ENCODE data around the gene RPL31. TPM values are rescaled to one million over a fixed set of nuclear protein-coding genes. Genes with fewer than 3 reads are reported as not detected.
A peak's percentile ranks its signal among the peaks of the same experiment; 100 is the strongest.

The RPL31 gene
- total RNA-seq, 1 experiment from 2014 or later = 1,893 TPM

GRCh38 chr2:101037161-101037755, 35.2 kb downstream of the RPL31 start:
- Histone ChIP-seq H3K4me2 (ENCODE audit: insufficient read depth, insufficient read length, low read length) (no peak overlapping the region), H3K4me1 (ENCODE audit: insufficient read depth, low read length) (no peaks in the 10 kb centered on the region), H3K27ac (ENCODE audit: insufficient read length, low read depth, low read length) (no peak overlapping the region), H3K9me3 (ENCODE audit: control insufficient read depth, low read depth, low read length) (no peaks in the 10 kb centered on the region), H2BK5ac (ENCODE audit: insufficient read length, low read length) (no peak overlapping the region), H3K27me3 (ENCODE audit: insufficient read depth, low read length) (no peaks in the 10 kb centered on the region), H4K8ac (replicated peaks; ENCODE audit: insufficient read length, low read depth, low read length) (no peak overlapping the region), H3K23me2 (ENCODE audit: insufficient read length, low read depth, low read length, poor library complexity, severe bottlenecking) (no peaks in the 10 kb centered on the region), H3K23ac (ENCODE audit: insufficient read length, low read depth, low read length) (no peak overlapping the region), H4K5ac (ENCODE audit: insufficient read length, low read depth, low read length) (no peak overlapping the region), H3K9ac (ENCODE audit: extremely low read depth, insufficient read length, low read length) (no peak overlapping the region), H3K79me1 (ENCODE audit: insufficient read depth, low read depth, low read length, poor library complexity, severe bottlenecking) (no peaks in the 10 kb centered on the region), H2AFZ (ENCODE audit: low read length) (no peak overlapping the region), H2AK5ac (ENCODE audit: insufficient read length, low read length) (no peak overlapping the region), H2BK15ac (ENCODE audit: low read depth, low read length) (no peak overlapping the region), H3K56ac (ENCODE audit: insufficient read length, low read depth, low read length) (no peak overlapping the region), H3K14ac (ENCODE audit: insufficient read depth, low read length) (no peak overlapping the region), H2BK120ac (ENCODE audit: low read depth, low read length, poor library complexity, severe bottlenecking) (no peak overlapping the region), H3T11ph (ENCODE audit: low read length) (no peak overlapping the region), H3K4ac (ENCODE audit: low read depth, low read length) (no peak overlapping the region), H3K18ac (ENCODE audit: insufficient read length, low read depth, low read length) (no peak overlapping the region), H4K20me1 (ENCODE audit: control insufficient read depth, insufficient read depth, insufficient read length) (no peaks in the 10 kb centered on the region), H2BK12ac (ENCODE audit: insufficient read length, low read depth, low read length) (no peak overlapping the region), H2BK20ac (ENCODE audit: low read depth, low read length, poor library complexity, severe bottlenecking) (no peak overlapping the region), H4K91ac (ENCODE audit: insufficient read length, low read depth, low read length) (no peak overlapping the region), H3K79me2 (ENCODE audit: insufficient read depth, low read length) (no peaks in the 10 kb centered on the region)
- TF ChIP-seq, protein P1, sequence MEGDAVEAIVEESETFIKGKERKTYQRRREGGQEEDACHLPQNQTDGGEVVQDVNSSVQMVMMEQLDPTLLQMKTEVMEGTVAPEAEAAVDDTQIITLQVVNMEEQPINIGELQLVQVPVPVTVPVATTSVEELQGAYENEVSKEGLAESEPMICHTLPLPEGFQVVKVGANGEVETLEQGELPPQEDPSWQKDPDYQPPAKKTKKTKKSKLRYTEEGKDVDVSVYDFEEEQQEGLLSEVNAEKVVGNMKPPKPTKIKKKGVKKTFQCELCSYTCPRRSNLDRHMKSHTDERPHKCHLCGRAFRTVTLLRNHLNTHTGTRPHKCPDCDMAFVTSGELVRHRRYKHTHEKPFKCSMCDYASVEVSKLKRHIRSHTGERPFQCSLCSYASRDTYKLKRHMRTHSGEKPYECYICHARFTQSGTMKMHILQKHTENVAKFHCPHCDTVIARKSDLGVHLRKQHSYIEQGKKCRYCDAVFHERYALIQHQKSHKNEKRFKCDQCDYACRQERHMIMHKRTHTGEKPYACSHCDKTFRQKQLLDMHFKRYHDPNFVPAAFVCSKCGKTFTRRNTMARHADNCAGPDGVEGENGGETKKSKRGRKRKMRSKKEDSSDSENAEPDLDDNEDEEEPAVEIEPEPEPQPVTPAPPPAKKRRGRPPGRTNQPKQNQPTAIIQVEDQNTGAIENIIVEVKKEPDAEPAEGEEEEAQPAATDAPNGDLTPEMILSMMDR (conservative IDR thresholded peaks at IDR 0.05) = no peak
- Mint-ChIP-seq H3K4me3 (no peak overlapping the region), H3K27ac (peak overlapping the region in 2 of 3 experiments; percentile 43 to 61; a peak in 2 of 7 replicates), H3K4me1 (no peaks in the 10 kb centered on the region), H3K27me3 (ENCODE audit: low read depth) (no peaks in the 10 kb centered on the region), H3K36me3 (ENCODE audit: insufficient read depth in 1 of 3, low read depth in 3 of 3) (peaks cover 23 to 42% (median 28%) of the 10 kb centered on the region in 3 experiments; a peak in 6 of 7 replicates), H3K9me3 (no peaks in the 10 kb centered on the region; a peak in 1 of 5 replicates)
- no peak for DNase-seq
- WGBS (ENCODE audit: extremely low coverage, insufficient read length, low lambda C conversion rate) = no CpG with 5 or more reads among the region's 19 CpGs
